DMS79 (cell line): ENCODE results near the gene TAF9.
"Not testable (repeated sequence)": the region's sequence is repeated elsewhere in the genome, so short reads cannot be mapped to it uniquely, and the experiment has no call there.

Experiments
- DNase-seq: peaks from one replicate; lab custom pipeline; 2025; lab: John Stamatoyannopoulos, UW

Gene TAF9

DNA sequence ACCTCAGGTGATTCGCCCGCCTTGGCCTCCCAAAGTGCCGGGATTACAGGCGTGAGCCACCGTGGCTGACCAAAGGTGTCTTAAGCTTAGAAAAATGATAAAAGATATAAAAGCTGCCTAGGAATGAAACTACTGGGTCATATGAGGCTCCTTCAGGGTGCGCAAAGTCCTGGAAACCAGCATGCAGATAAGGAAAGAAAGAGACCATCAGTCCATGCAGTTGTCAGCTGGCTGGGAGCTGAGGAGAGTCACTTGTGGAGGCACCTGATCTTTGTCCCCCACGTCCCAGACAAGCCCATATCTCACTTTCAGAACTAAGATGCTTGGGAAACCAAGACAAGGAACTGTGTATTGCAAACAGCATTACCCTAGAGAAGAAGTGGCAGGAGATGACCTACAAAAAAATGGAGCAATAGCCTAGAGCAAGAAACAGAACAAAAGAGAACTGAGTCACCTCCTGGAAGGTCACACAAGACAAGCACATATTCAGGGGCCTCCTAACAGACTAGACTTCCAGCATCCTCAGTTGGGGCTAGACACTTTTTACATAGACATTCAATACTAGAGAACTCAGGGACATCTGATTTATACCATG is 33.9 kb downstream of the TAF9 start:
- no peak for DNase-seq

DNA sequence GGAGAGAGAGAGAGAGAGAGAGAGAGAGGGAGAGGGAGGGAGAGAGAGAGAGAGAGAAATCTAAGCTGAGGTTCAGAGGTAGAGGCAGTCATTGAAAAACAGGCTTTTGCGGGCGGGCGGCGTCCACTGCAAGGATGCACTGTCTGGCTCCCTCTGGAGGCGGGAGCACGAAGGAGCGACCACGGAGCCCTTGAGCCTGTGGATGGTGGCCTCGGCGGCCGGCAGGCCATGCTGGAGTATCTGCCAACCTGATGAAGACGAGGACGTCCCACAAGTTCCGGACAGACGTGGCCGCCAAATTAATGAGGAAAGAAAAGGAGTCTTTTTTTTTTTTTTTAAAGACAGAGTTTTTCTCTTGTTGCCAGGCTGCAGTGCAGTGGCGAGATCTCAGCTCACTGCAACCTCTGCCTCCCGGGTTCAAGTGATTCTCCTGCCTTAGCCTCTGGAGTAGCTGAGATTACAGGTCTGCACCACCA is 34.5 kb downstream of the TAF9 start:
- DNase-seq, result no peak

DNA sequence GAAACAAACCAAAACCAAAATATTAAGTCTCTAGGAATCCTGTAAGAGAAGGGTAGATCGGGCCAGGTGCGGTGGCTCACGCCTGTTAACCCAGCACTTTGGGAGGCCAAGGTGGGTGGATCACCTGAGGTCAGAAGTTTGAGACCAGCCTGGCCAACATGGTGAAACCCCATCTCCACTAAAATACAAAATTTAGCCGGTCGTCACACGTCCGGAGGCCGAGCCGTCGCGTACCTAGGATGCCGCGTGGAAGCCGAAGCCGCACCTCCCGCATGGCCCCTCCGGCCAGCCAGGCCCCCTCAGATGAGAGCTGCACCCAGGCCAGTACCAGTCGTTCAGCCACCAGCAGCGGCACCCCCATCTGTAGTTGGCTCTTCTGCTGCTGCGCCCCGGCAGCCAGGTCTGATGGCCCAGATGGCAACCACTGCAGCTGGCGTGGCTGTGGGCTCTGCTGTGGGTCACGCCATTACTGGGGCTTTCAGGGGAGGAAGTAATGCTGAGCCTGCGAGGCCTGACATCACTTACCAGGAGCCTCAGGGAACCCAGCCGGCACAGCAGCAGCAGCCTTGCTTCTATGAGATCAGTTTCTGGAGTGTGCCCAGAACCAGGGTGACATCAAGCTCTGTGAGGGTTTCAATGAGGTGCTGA is 35.5 kb downstream of the TAF9 start:
- not testable (repeated sequence) for DNase-seq

DNA sequence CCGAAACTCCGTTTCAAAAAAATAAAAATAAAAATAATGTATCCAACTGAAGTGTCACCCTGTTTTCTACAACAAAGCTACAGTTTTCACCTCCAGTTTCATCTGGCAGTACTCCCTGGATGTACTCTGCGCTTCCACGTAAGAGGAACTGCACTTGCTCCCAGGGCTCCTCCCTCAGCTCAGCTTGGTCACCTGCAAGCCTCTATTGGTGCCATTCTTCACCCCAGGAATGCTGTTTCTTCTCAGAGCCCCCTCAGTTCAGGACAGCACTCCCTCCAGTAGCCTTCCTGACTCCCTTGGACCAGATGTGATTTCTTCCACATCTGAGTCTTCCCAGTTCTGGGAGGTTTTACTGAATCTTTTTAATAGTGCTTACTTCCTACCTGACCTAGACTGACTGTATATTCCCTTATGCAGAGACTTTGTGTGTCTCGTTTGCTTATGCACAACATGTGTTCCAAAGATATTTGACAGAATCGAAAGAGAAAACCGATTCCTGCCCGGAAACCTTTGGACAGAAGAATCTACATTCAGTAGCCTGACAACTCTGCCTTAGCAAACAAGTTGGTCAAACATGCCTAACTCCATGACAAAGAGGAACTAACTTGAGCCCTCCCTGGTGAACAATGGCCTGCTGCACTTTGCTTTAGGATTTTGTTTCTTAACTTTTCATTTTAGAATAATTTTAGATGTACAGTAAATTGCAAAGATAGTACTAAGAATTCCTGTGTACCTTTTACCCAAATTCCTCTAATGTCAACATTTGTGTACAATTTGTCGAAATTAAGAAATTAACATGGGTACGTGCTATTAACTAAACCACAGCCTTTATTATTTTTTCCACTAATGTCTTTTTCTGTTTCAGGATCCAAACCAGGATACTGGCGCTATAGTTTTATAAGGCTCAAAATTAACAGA is 37.5 kb downstream of the TAF9 start:
- no peak for DNase-seq

DNA sequence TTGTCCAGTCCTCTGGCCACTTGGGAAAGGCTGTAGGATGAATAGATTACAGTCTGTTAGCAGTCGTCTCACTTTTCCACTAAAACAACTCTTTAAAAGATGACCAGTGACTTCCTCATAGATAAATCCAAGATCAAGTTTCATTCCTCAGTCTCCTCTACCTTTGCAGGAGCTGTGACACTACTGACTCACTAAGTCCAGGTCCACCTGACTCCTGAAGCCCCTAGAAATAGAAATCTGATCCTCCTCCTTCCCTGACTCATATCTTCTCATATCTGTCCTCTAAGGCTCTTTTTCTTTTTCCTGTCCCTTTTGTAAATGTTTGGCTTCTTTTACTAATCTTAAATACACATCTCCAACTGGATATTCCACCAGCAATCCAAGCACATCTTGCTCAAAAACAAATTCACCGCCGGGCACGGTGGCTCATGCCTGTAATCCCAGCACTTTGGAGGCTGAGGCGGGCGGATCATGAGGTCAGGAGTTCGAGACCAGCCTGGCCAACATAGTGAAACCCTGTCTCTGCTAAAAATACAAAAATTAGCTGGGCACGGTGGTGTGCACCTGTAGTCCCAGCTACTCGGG is 39.3 kb downstream of the TAF9 start:
- DNase-seq, result no peak

DNA sequence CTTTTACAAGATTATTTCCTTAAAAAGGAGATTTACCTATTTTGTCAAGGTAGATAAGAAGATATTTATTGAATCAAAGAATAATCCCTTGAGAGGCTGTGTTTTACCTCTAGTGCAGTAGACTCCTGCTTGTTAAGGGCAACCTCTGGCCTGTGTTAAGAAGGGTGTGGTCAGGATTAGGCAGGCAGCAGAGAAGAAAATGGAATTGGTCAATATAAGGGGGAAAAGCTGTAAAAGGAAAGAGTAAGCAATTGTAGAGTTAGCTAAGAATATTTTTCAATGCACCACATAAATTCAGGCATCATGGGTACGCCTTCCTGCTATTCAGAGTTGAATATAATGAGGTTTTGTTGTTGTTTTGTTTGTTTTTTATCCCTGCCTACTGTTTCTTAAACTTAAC is 43.0 kb downstream of the TAF9 start:
- no peak for DNase-seq

DNA sequence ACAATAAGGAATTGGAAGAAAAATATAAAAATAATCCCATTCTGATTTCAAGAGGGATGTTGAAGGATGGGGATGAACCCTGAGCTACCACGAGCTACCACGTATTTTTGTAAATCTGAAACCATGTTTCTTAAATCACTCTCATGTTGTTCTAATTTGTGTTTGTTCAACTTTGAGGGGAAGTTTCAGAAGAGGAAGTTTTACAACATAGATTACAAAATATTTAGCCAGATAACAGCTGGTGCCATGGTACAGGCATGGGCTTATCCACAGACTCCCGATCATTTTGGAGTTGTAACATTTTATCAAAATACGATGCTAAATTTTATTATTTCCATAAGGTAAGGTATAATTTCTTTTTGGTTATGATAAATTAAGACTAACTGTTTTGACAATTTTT is 51.9 kb downstream of the TAF9 start:
- DNase-seq, result no peak

DNA sequence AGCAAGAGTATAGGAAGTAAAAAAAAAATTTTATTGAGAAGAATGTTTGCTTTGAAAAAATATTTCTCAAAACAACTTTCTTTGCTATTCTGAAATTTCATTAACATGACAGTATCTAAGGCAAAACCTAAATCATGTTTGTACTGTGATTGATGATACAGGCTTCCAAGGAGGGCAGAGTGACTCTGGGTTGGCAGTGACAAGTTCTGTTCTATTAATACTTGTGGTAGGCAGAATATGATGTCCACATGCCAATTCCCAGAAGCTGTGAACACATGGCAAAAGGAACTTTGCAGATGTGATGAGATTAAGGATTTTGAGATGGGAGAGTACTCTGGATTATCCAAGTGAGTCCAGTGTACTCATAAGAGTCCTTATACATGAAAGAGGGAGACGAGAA is 53.3 kb downstream of the TAF9 start:
- DNase-seq, result no peak
